GM12875 (cell line): ENCODE measurements around the gene STARD13.
"Not testable (repeated sequence)": the region's sequence is repeated elsewhere in the genome, so short reads cannot be mapped to it uniquely, and the experiment has no call there.

Experiments
- H3K4me3 ChIP-seq: one replicate; pipeline ENCODE4 v1.5.1; 2011; ENCODE audit warnings: low read depth, low read length, control low read depth
- CTCF ChIP-seq: IDR thresholded peaks from 2 replicates; pipeline ENCODE4 v1.5.1; 2011; ENCODE audit warnings: low read depth, mild to moderate bottlenecking, control low read depth, inconsistent platforms, low read length, moderate library complexity, borderline replicate concordance; ENCODE audit not compliant: insufficient read depth

Gene STARD13

GRCh38 chr13:33179463-33179862, 106.1 kb downstream of the STARD13 start:
- no peak for TF ChIP-seq CTCF
- no peak overlapping the region for H3K4me3 ChIP-seq

- TF ChIP-seq CTCF, result no peak
- H3K4me3 ChIP-seq, result no peak overlapping the region
These were observed 107.2 kb downstream of the STARD13 start for GRCh38 chr13:33178209-33178840.

- H3K4me3 ChIP-seq, result not testable (repeated sequence)
These were observed 108.0 kb downstream of the STARD13 start for GRCh38 chr13:33177340-33178208.

GRCh38 chr13:33176526-33176925, 109.0 kb downstream of the STARD13 start:
- no peak overlapping the region for H3K4me3 ChIP-seq
- no peak for TF ChIP-seq CTCF

- TF ChIP-seq CTCF, result no peak
- H3K4me3 ChIP-seq, result no peak overlapping the region
These were observed 109.6 kb downstream of the STARD13 start for GRCh38 chr13:33175991-33176390.

GRCh38 chr13:33174931-33175330, 110.6 kb downstream of the STARD13 start:
- H3K4me3 ChIP-seq, result no peak overlapping the region
- no peak for TF ChIP-seq CTCF

GRCh38 chr13:33174491-33174890, 111.1 kb downstream of the STARD13 start:
- no peak overlapping the region for H3K4me3 ChIP-seq
- no peak for TF ChIP-seq CTCF
